ENCODE results near the gene TNRC6B.
"Not testable (repeated sequence)": the region's sequence is repeated elsewhere in the genome, so short reads cannot be mapped to it uniquely, and the experiment has no call there.

The TNRC6B gene

DNA sequence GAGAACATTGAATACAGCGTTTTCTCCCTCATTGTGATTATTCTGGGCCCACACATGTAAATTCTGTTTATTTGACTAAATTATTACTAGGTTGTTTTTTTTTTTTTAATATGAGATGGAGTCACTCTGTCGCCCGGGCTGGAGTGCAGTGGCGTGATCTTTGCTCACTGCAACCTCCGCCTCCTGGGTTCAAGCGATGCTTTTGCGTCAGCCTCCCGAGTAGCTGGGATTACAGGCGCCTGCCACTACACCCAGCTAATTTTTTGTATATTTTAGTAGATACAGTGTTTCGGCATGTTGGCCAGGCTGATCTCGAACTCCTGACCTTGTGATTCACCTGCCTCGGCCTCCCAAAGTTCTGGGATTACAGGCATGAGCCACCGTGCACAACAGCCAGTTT lies 5.9 kb downstream of the TNRC6B start:
- Histone ChIP-seq H3K27ac (ENCODE audit: low read length) (peak overlapping the region; percentile 39), H3K4me3 (ENCODE audit: low read depth in 1 of 2, low read length in 2 of 2) (peak overlapping the region in 1 of 2 donors; percentile 23), H3K4me1 (ENCODE audit: control insufficient read depth in 1 of 2, insufficient read depth in 2 of 2, low read length in 2 of 2) (peaks cover 30 to 48% of the 10 kb centered on the region in 2 donors)
- not testable (repeated sequence) for H3K27me3 ChIP-seq (ENCODE audit: low read depth, low read length); H3K9me3 ChIP-seq (ENCODE audit: control insufficient read depth in 1 of 2, low read length in 2 of 2); H3K36me3 ChIP-seq (ENCODE audit: control insufficient read depth in 1 of 2, insufficient read depth in 2 of 2, low read length in 2 of 2)

DNA sequence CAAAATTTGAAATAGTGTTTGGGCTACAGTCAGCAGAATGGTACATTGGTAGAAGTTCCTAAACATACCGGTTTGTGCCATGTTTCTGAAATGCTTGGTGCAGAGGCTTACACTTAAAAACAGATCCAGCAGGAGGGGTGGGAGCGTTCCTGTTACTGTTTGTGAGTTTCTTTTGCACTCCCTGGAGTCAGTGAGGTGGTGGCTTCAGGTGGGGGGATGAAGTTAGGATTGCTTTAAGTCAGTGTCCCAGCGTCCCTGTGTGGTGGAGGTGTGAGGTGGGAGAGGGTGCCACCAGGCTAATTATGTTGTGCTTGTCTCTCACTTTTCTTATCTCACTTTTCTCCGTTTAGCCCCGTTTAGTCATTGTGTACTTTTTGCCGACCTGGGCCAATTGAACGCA lies 9.7 kb downstream of the TNRC6B start:
- H3K27me3 ChIP-seq (ENCODE audit: low read depth, low read length): no peaks in the 10 kb centered on the region
- H3K36me3 ChIP-seq (ENCODE audit: control insufficient read depth in 1 of 2, insufficient read depth in 2 of 2, low read length in 2 of 2): no peaks in the 10 kb centered on the region
- H3K27ac ChIP-seq (ENCODE audit: low read length): no peak overlapping the region
- H3K9me3 ChIP-seq (ENCODE audit: control insufficient read depth in 1 of 2, low read length in 2 of 2): no peaks in the 10 kb centered on the region
- peaks cover 25 to 45% of the 10 kb centered on the region in 2 donors for H3K4me1 ChIP-seq (ENCODE audit: control insufficient read depth in 1 of 2, insufficient read depth in 2 of 2, low read length in 2 of 2)
- H3K4me3 ChIP-seq (ENCODE audit: low read depth in 1 of 2, low read length in 2 of 2): no peak overlapping the region

DNA sequence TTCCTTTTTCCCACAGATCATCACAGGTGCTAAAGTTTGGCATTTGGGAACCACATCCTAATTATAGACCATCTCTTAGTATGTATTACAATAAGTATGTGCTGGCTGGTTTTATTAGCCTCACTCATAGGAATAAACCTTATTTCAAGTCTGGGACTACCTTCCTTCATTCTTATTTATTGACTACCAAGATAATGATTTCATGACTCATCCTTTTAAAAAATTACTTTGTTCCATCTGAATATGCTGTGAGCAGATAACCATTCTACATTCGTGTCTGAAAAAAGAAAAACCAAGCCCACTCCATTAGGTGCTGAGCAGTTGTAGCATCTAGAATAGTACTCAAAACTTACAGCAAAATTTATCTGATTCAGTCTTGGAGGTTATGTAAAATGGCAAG lies 12.3 kb downstream of the TNRC6B start:
- Histone ChIP-seq H3K27me3 (ENCODE audit: low read depth, low read length) (no peaks in the 10 kb centered on the region), H3K27ac (ENCODE audit: low read length) (peak overlapping the region; percentile 32), H3K36me3 (ENCODE audit: control insufficient read depth in 1 of 2, insufficient read depth in 2 of 2, low read length in 2 of 2) (no peaks in the 10 kb centered on the region), H3K4me1 (ENCODE audit: control insufficient read depth in 1 of 2, insufficient read depth in 2 of 2, low read length in 2 of 2) (peaks cover 15 to 53% of the 10 kb centered on the region in 2 donors), H3K4me3 (ENCODE audit: low read depth in 1 of 2, low read length in 2 of 2) (no peak overlapping the region), H3K9me3 (ENCODE audit: control insufficient read depth in 1 of 2, low read length in 2 of 2) (no peaks in the 10 kb centered on the region)

DNA sequence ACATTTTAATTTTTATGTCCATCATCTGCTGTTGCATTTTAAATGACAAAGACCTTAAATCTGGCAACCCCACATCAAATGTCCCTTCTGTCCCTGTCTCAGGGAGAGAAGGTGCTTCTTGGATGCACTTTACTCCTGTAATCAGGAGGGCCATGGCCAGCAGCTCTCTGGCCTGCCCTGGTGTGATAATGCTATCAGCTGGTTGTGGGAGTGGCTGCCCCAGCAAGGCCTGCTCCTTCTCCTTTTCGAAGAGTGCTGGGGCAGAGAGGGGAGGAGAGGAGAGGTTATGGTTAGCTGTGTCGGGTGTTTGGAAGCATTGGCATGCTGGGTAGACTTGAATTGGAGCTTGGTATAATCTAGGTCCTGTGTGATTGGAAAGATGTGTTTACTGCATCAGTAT lies 12.8 kb downstream of the TNRC6B start:
- H3K36me3 ChIP-seq (ENCODE audit: control insufficient read depth in 1 of 2, insufficient read depth in 2 of 2, low read length in 2 of 2): no peaks in the 10 kb centered on the region
- peak overlapping the region; percentile 32 for H3K27ac ChIP-seq (ENCODE audit: low read length)
- H3K9me3 ChIP-seq (ENCODE audit: control insufficient read depth in 1 of 2, low read length in 2 of 2): no peaks in the 10 kb centered on the region
- H3K4me3 ChIP-seq (ENCODE audit: low read depth in 1 of 2, low read length in 2 of 2): no peak overlapping the region
- H3K4me1 ChIP-seq (ENCODE audit: control insufficient read depth in 1 of 2, insufficient read depth in 2 of 2, low read length in 2 of 2): peaks cover 15 to 56% of the 10 kb centered on the region in 2 donors
- no peaks in the 10 kb centered on the region for H3K27me3 ChIP-seq (ENCODE audit: low read depth, low read length)

GRCh38 chr22:40193429-40194421 lies 16.0 kb downstream of the TNRC6B start:
- no peak overlapping the region for H3K4me3 ChIP-seq (ENCODE audit: low read depth in 1 of 2, low read length in 2 of 2)
- no peaks in the 10 kb centered on the region for H3K9me3 ChIP-seq (ENCODE audit: control insufficient read depth in 1 of 2, low read length in 2 of 2)
- no peaks in the 10 kb centered on the region for H3K36me3 ChIP-seq (ENCODE audit: control insufficient read depth in 1 of 2, insufficient read depth in 2 of 2, low read length in 2 of 2)
- no peak overlapping the region for H3K27ac ChIP-seq (ENCODE audit: low read length)
- no peaks in the 10 kb centered on the region for H3K27me3 ChIP-seq (ENCODE audit: low read depth, low read length)
- H3K4me1 ChIP-seq (ENCODE audit: control insufficient read depth in 1 of 2, insufficient read depth in 2 of 2, low read length in 2 of 2): peaks cover 15 to 75% of the 10 kb centered on the region in 2 donors

GRCh38 chr22:40194656-40195055 lies 16.9 kb downstream of the TNRC6B start:
- H3K27ac ChIP-seq (ENCODE audit: low read length): no peak overlapping the region

DNA sequence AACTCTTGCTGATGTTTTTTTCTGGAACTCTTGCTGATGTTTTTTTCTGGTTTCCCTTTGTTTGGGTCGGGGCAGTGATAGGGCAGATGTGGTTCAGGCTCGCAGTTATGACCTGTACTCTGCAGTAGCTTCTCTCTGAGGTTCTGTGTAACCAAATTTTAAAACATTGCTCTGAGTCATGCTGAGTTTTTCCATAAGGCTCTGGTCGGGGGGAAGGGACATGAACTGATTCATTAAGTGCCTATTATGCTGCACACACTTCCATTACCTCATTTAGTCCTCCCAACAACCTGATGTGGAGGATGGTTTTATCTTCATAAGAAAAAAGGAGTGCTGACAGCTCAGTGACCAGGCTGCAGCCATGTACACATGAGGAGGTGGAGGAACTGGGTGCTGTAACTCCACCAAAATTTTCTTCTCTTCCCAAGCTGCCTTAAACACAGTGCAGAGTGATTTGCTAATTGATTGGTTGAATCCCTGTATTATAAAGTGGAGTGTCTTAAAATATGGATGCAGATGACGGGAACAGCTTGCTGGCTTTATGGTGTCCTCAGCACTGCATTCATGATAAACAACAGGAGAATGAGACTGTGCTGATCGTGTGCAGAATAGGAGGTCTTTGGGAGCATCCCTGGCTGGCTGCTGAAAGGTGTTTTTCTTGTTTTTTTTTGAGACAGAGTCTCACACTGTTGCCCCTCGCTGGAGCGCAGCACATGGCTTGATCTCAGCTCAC lies 19.1 kb downstream of the TNRC6B start:
- H3K4me1 ChIP-seq (ENCODE audit: control insufficient read depth in 1 of 2, insufficient read depth in 2 of 2, low read length in 2 of 2): peaks cover 0 to 72% of the 10 kb centered on the region in 2 donors

More at GRCh38 chr22:40194656-40195055, 16.9 kb downstream of the TNRC6B start:
- H3K9me3 ChIP-seq (ENCODE audit: control insufficient read depth in 1 of 2, low read length in 2 of 2): no peaks in the 10 kb centered on the region
- no peak overlapping the region for H3K4me3 ChIP-seq (ENCODE audit: low read depth in 1 of 2, low read length in 2 of 2)
- no peaks in the 10 kb centered on the region for H3K27me3 ChIP-seq (ENCODE audit: low read depth, low read length)
- H3K4me1 ChIP-seq (ENCODE audit: control insufficient read depth in 1 of 2, insufficient read depth in 2 of 2, low read length in 2 of 2): peaks cover 15 to 75% of the 10 kb centered on the region in 2 donors
- no peaks in the 10 kb centered on the region for H3K36me3 ChIP-seq (ENCODE audit: control insufficient read depth in 1 of 2, insufficient read depth in 2 of 2, low read length in 2 of 2)

DNA sequence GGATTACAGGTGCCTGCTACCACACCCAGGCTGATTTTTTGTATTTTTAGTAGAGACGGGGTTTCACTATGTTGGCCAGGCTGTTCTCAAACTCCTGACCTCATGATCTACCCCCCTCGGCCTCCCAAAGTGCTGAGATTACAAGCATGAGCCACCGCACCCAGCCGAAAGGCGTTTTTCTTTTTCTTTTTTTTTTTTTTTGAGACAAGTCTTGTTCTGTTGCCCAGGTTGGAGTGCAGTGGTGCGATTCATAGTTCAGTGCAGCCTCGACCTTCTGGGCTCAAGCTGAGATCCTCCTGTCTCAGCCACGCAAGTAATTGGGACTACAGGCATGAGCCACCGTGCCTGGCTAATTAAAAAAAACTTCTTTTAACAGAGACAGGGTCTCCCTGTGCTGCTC lies 19.7 kb downstream of the TNRC6B start:
- H3K27ac ChIP-seq (ENCODE audit: low read length); H3K9me3 ChIP-seq (ENCODE audit: control insufficient read depth in 1 of 2, low read length in 2 of 2); H3K27me3 ChIP-seq (ENCODE audit: low read depth, low read length); H3K4me3 ChIP-seq (ENCODE audit: low read depth in 1 of 2, low read length in 2 of 2); H3K36me3 ChIP-seq (ENCODE audit: control insufficient read depth in 1 of 2, insufficient read depth in 2 of 2, low read length in 2 of 2): not testable (repeated sequence)
- peaks cover 0 to 73% of the 10 kb centered on the region in 2 donors for H3K4me1 ChIP-seq (ENCODE audit: control insufficient read depth in 1 of 2, insufficient read depth in 2 of 2, low read length in 2 of 2)

More for the DNA sequence above, 19.1 kb downstream of the TNRC6B start:
- no peaks in the 10 kb centered on the region for H3K36me3 ChIP-seq (ENCODE audit: control insufficient read depth in 1 of 2, insufficient read depth in 2 of 2, low read length in 2 of 2)
- peak overlapping the region; percentile 56 for H3K27ac ChIP-seq (ENCODE audit: low read length)
- H3K27me3 ChIP-seq (ENCODE audit: low read depth, low read length): no peaks in the 10 kb centered on the region
- H3K4me3 ChIP-seq (ENCODE audit: low read depth in 1 of 2, low read length in 2 of 2): peak overlapping the region in 1 of 2 donors; percentile 26
- no peaks in the 10 kb centered on the region for H3K9me3 ChIP-seq (ENCODE audit: control insufficient read depth in 1 of 2, low read length in 2 of 2)

DNA sequence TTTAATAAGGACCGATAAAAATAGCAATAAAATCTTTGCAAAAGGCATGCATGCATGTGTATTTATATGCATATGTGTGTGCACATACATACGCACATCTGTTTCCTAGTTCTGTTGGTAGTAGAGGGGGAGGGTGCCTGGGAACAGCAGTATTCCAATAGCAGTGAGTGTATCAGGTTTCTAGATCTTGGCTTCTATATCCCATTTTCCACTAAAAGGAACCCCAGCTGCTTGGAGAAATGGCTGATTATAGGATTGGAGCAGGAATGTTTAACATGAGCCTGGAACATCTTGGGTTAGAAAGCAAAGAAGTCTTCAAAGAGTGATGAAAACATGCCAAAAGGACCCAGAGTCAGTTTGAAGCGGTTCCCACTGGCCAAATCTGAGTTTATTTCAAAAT lies 21.0 kb downstream of the TNRC6B start:
- Histone ChIP-seq H3K4me3 (ENCODE audit: low read depth in 1 of 2, low read length in 2 of 2) (no peak overlapping the region), H3K9me3 (ENCODE audit: control insufficient read depth in 1 of 2, low read length in 2 of 2) (no peaks in the 10 kb centered on the region), H3K27ac (ENCODE audit: low read length) (no peak overlapping the region), H3K4me1 (ENCODE audit: control insufficient read depth in 1 of 2, insufficient read depth in 2 of 2, low read length in 2 of 2) (peaks cover 9 to 73% of the 10 kb centered on the region in 2 donors), H3K27me3 (ENCODE audit: low read depth, low read length) (no peaks in the 10 kb centered on the region), H3K36me3 (ENCODE audit: control insufficient read depth in 1 of 2, insufficient read depth in 2 of 2, low read length in 2 of 2) (no peaks in the 10 kb centered on the region)

- no peaks in the 10 kb centered on the region for H3K9me3 ChIP-seq (ENCODE audit: control insufficient read depth in 1 of 2, low read length in 2 of 2)
- no peak overlapping the region for H3K4me3 ChIP-seq (ENCODE audit: low read depth in 1 of 2, low read length in 2 of 2)
- H3K36me3 ChIP-seq (ENCODE audit: control insufficient read depth in 1 of 2, insufficient read depth in 2 of 2, low read length in 2 of 2): no peaks in the 10 kb centered on the region
- H3K4me1 ChIP-seq (ENCODE audit: control insufficient read depth in 1 of 2, insufficient read depth in 2 of 2, low read length in 2 of 2): peaks cover 14 to 73% of the 10 kb centered on the region in 2 donors
- no peaks in the 10 kb centered on the region for H3K27me3 ChIP-seq (ENCODE audit: low read depth, low read length)
- H3K27ac ChIP-seq (ENCODE audit: low read length): no peak overlapping the region
Observed at GRCh38 chr22:40199223-40199622, 21.5 kb downstream of the TNRC6B start.

DNA sequence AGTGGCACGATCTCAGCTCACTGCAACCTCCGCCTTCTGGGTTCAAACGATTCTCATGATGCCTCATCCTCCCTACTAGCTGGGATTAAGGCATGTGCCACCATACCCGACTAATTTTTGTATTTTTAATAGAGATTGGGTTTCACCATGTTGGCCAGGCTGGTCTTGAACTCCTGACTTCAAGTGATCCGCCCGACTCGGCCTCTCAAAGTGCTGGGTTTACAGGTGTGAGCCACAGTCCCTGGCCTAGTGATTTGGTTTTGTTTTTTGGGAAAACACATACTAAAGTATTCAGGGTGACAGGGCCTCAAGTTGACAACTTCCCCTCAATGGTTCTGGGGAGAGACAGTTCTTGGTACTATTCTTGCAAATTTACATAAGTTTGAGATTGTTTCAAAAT lies 22.1 kb downstream of the TNRC6B start:
- Histone ChIP-seq H3K27me3 (ENCODE audit: low read depth, low read length) (no peaks in the 10 kb centered on the region), H3K36me3 (ENCODE audit: control insufficient read depth in 1 of 2, insufficient read depth in 2 of 2, low read length in 2 of 2) (no peaks in the 10 kb centered on the region), H3K9me3 (ENCODE audit: control insufficient read depth in 1 of 2, low read length in 2 of 2) (no peaks in the 10 kb centered on the region), H3K4me3 (ENCODE audit: low read depth in 1 of 2, low read length in 2 of 2) (no peak overlapping the region), H3K4me1 (ENCODE audit: control insufficient read depth in 1 of 2, insufficient read depth in 2 of 2, low read length in 2 of 2) (peaks cover 19 to 73% of the 10 kb centered on the region in 2 donors), H3K27ac (ENCODE audit: low read length) (no peak overlapping the region)
